Astrocyte (in vitro differentiated cells and primary cell): ENCODE results near the gene DOCK2.

Source experiments
- EZH2 ChIP-seq: IDR thresholded peaks from 2 replicates; pipeline ENCODE4 v1.6.1; 2012; ENCODE audit warnings: mild to moderate bottlenecking, low read length, inconsistent platforms; ENCODE audit not compliant: insufficient read depth
- TF ChIP-seq, protein P1 (sequence below): IDR thresholded peaks from 2 replicates; pipeline ENCODE4 v1.5.1; 2011; ENCODE audit warnings: low read depth, mild to moderate bottlenecking, inconsistent platforms, low read length, moderate library complexity; ENCODE audit not compliant: insufficient read depth

DNA sequence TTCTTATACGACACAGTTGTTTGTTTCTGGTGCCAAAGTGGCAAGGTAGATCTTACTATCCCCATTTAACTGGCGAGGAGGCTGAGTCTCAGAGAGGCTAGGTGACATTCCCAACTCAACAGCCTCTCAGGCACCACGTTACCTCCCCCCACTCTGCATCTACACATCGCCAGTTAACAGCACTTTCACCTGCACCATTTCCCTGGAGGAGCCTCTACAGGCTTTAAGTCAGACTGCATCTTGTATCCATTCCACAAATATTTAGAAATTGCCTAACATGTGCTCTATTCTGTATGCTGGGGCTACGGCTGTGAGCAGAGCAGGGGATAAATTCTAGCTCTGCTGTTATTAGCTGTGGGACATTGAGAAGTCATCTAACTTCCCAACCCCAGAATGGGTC, 174.6 kb downstream of the DOCK2 start:
- TF ChIP-seq, protein P1, sequence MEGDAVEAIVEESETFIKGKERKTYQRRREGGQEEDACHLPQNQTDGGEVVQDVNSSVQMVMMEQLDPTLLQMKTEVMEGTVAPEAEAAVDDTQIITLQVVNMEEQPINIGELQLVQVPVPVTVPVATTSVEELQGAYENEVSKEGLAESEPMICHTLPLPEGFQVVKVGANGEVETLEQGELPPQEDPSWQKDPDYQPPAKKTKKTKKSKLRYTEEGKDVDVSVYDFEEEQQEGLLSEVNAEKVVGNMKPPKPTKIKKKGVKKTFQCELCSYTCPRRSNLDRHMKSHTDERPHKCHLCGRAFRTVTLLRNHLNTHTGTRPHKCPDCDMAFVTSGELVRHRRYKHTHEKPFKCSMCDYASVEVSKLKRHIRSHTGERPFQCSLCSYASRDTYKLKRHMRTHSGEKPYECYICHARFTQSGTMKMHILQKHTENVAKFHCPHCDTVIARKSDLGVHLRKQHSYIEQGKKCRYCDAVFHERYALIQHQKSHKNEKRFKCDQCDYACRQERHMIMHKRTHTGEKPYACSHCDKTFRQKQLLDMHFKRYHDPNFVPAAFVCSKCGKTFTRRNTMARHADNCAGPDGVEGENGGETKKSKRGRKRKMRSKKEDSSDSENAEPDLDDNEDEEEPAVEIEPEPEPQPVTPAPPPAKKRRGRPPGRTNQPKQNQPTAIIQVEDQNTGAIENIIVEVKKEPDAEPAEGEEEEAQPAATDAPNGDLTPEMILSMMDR = no peak
- TF ChIP-seq EZH2 = no peak
